ENCODE data around the gene SRSF2. TPM values are rescaled to one million over a fixed set of nuclear protein-coding genes. Genes with fewer than 3 reads are reported as not detected.

SRSF2 gene
- total RNA-seq, 1 donor from 2014 or later: 229 TPM

Other genes starting within 250 kb of the SRSF2 start
- gene RHBDF2, start 235.9 kb downstream of the SRSF2 start, total RNA-seq: 11.7 and 17.3 TPM in 2 replicates
- gene CYGB, start 199.6 kb downstream of the SRSF2 start, total RNA-seq: 1.8 and 2.5 TPM in 2 replicates
- gene PRCD, start 197.3 kb downstream of the SRSF2 start, total RNA-seq: 0.39 and 0.89 TPM in 2 replicates
- gene ST6GALNAC2, start 151.5 kb downstream of the SRSF2 start, total RNA-seq: 0.13 and 0.25 TPM in 2 replicates
- gene ST6GALNAC1, start 93.6 kb downstream of the SRSF2 start, total RNA-seq: not detected in 2 replicates
- gene MXRA7, start 26.4 kb downstream of the SRSF2 start, total RNA-seq: 140 and 141 TPM in 2 replicates
- gene JMJD6, start 10.7 kb downstream of the SRSF2 start, total RNA-seq: 11.7 and 15.7 TPM in 2 replicates
- gene METTL23, start 10.5 kb downstream of the SRSF2 start, total RNA-seq: 17.5 and 22.1 TPM in 2 replicates
- gene MFSD11, start 788 bp upstream of the SRSF2 start, total RNA-seq: 25.2 and 28.8 TPM in 2 replicates
- 0.13 and 0.26 TPM in 2 replicates for gene MGAT5B, start 131.1 kb upstream of the SRSF2 start, total RNA-seq